Effector memory CD4-positive, alpha-beta T cell (primary cell): ENCODE results near the gene TPO.

Experiments
- DNase-seq, 3 donors: peaks; one replicate each; pipeline ENCODE4 v3.0.0-alpha.2; 2020
- H3K27ac ChIP-seq: 2 replicates; pipeline ENCODE4 v1.7.0; 2013; ENCODE audit warnings: mild to moderate bottlenecking, low read length, moderate library complexity; ENCODE audit not compliant: insufficient read depth, poor library complexity, severe bottlenecking
- H3K27me3 ChIP-seq: replicated peaks from 2 replicates; pipeline ENCODE4 v1.7.0; 2013; ENCODE audit warnings: mild to moderate bottlenecking, low read length; ENCODE audit not compliant: insufficient read depth, control insufficient read depth, poor library complexity, severe bottlenecking
- H3K36me3 ChIP-seq: 2 replicates; pipeline ENCODE4 v1.7.0; 2013; ENCODE audit warnings: mild to moderate bottlenecking, low read length, moderate library complexity; ENCODE audit not compliant: control insufficient read depth, insufficient read depth
- H3K4me1 ChIP-seq: 2 replicates; pipeline ENCODE4 v1.7.0; 2013; ENCODE audit warnings: low read length, mild to moderate bottlenecking; ENCODE audit not compliant: control insufficient read depth, insufficient read depth, poor library complexity, severe bottlenecking
- H3K4me3 ChIP-seq: 2 replicates; pipeline ENCODE4 v1.7.0; 2013; ENCODE audit warnings: low read length, low read depth, mild to moderate bottlenecking; ENCODE audit not compliant: insufficient read depth, poor library complexity, severe bottlenecking
- H3K9me3 ChIP-seq: 2 replicates; pipeline ENCODE4 v1.7.0; 2013; ENCODE audit warnings: mild to moderate bottlenecking, low read length, moderate library complexity; ENCODE audit not compliant: control insufficient read depth

TPO gene

GRCh38 chr2:1586251-1586922 is 173.1 kb downstream of the TPO start:
- no peak overlapping the region for H3K4me3 ChIP-seq
- H3K4me1 ChIP-seq = no peaks in the 10 kb centered on the region
- H3K27ac ChIP-seq = no peak overlapping the region
- H3K36me3 ChIP-seq = no peaks in the 10 kb centered on the region
- no peak for DNase-seq
- no peaks in the 10 kb centered on the region for H3K27me3 ChIP-seq
- no peaks in the 10 kb centered on the region for H3K9me3 ChIP-seq

GRCh38 chr2:1586923-1587840 is 173.9 kb downstream of the TPO start:
- H3K27me3 ChIP-seq = no peaks in the 10 kb centered on the region
- H3K36me3 ChIP-seq = no peaks in the 10 kb centered on the region
- H3K4me1 ChIP-seq = no peaks in the 10 kb centered on the region
- no peaks in the 10 kb centered on the region for H3K9me3 ChIP-seq
- H3K27ac ChIP-seq = no peak overlapping the region
- no peak overlapping the region for H3K4me3 ChIP-seq
- no peak for DNase-seq

DNA sequence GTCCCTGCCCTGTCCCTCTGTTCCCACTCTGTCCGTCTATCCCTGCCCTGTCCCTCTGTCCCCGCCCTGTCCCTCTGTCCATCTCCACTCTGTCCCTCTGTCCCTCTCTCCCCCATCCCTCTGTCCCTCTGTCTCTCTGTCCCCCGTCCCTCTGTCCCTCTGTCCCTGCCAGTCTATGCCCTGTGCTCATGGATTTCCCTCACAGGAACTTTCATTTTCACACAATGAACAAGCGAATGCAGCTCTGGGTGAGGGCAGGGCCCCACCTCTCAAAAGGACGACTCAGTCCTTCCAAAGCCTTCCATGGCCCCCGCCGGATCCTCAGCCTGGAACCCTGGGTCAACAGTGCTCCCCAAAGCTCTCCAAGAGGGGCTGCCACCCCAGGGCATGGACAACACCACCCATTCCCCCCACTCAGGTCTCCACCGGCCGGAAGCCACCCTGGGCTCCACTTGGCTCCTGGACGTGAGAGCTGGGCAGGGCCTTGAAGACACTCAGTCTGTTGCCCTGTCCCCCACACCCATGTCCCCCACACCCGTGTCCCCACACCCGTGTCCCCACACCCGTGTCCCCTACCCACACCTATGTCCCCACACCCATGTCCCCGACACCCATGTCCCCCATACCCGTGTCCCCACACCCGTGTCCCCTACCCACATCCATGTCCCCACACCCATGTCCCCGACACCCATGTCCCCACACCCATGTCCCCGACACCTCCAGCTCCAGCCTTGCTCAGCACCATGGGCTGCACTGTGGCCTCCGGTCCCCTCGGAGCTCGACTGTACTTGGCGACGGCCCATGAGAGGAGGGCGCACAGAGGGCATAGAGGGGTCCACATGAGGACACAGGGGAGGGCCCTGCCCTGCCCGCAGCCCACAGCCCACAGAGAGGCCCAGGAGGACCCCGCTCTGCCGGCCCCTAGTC is 175.1 kb downstream of the TPO start:
- Histone ChIP-seq H3K4me3 (no peak overlapping the region), H3K4me1 (no peaks in the 10 kb centered on the region), H3K27me3 (no peaks in the 10 kb centered on the region), H3K27ac (no peak overlapping the region), H3K9me3 (no peaks in the 10 kb centered on the region), H3K36me3 (no peaks in the 10 kb centered on the region)
- no peak for DNase-seq

DNA sequence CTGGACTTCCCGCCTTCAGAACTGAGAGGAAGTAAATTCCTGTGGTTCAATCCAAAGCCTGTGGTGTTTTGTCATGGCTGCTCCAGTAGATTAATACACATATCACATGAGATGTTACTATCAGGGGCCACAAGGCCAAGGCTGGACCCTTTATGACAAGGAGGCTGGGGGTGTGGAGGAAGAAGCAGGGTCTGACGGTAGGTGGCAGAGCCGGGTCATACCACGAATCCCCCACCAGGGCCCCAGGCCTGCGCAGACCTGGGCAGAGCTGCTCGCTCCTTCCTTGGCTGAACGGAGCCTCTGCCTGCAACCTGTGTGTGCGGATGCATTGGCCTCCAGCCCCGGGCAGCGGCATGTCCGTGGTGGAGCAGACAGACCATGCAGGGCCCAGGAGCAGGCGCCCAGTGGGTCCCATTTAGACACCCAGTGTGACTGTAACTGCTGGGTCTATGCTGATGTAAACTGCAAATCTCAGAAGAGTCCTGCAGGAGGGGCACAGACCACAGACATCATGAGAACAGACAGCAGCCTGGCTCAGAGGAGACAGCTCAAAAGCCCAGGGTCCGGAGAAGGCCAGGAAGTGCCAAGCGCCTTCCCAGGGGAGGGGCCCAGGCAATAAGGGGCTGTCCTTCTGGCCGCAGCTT is 175.8 kb downstream of the TPO start:
- Histone ChIP-seq H3K9me3 (no peaks in the 10 kb centered on the region), H3K36me3 (no peaks in the 10 kb centered on the region), H3K4me3 (no peak overlapping the region), H3K27ac (no peak overlapping the region), H3K27me3 (no peaks in the 10 kb centered on the region), H3K4me1 (no peaks in the 10 kb centered on the region)
- no peak for DNase-seq

- Histone ChIP-seq H3K27me3 (no peaks in the 10 kb centered on the region), H3K36me3 (no peaks in the 10 kb centered on the region), H3K4me1 (no peaks in the 10 kb centered on the region), H3K4me3 (no peak overlapping the region), H3K9me3 (no peaks in the 10 kb centered on the region), H3K27ac (no peak overlapping the region)
- no peak for DNase-seq
Observed at GRCh38 chr2:1590596-1591460, 177.6 kb downstream of the TPO start.

DNA sequence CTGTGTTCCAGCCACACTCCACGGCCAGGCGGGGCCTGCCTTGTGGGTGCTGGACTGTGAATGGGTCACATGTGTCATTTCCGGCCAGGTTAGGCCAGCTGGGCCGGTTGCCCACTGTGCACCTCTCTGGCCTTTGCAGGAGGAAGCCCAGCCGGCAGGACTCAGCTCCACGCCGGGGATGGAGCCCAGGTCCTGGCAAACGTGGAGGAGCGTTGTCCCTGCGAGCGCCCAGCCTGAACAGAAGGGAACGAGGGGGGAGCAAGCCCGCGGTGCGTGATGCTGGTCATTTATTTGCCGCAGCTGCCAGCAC is 178.2 kb downstream of the TPO start:
- H3K27me3 ChIP-seq = no peaks in the 10 kb centered on the region
- DNase-seq = no peak
- no peaks in the 10 kb centered on the region for H3K36me3 ChIP-seq
- H3K4me3 ChIP-seq = no peak overlapping the region
- H3K27ac ChIP-seq = no peak overlapping the region
- H3K9me3 ChIP-seq = no peaks in the 10 kb centered on the region
- no peaks in the 10 kb centered on the region for H3K4me1 ChIP-seq
